ENCODE measurements around the gene EXPH5.

EXPH5 gene

DNA sequence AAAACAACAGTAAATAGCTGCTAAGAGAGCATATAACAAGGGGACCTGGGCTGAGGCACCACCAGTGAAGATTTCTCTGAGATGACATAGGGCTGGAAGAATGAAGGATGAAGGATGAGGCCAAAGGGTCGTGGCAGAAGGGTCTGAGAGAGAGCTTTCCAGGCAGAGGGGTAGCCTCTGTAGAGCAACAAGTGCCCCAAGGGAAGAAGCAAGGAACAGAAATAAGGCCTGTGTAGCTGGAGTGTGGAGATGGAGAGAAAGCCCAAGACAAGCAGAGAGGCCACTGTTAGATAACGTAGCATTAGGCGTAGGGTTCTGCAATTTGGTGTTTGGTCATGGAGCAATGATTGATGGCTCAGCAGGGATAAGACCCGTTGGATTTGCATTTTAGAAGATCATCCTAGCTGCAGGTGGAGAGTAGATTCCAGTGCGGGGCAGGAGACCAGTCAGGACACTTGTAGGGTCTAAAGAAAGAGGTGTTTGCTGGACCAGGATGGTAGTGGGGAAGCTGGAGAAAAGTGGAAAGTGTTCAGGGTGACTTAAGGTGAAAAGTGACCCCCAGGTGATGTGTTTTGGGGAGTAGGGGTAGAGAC is 47.6 kb downstream of the EXPH5 start:
- H3K4me3 ChIP-seq (ENCODE audit: low read length): no peak overlapping the region
- TF ChIP-seq, protein P1, sequence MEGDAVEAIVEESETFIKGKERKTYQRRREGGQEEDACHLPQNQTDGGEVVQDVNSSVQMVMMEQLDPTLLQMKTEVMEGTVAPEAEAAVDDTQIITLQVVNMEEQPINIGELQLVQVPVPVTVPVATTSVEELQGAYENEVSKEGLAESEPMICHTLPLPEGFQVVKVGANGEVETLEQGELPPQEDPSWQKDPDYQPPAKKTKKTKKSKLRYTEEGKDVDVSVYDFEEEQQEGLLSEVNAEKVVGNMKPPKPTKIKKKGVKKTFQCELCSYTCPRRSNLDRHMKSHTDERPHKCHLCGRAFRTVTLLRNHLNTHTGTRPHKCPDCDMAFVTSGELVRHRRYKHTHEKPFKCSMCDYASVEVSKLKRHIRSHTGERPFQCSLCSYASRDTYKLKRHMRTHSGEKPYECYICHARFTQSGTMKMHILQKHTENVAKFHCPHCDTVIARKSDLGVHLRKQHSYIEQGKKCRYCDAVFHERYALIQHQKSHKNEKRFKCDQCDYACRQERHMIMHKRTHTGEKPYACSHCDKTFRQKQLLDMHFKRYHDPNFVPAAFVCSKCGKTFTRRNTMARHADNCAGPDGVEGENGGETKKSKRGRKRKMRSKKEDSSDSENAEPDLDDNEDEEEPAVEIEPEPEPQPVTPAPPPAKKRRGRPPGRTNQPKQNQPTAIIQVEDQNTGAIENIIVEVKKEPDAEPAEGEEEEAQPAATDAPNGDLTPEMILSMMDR (conservative IDR thresholded peaks at IDR 0.05; ENCODE audit: low read length): no peak
- no peak for DNase-seq (ENCODE audit: low read depth)

DNA sequence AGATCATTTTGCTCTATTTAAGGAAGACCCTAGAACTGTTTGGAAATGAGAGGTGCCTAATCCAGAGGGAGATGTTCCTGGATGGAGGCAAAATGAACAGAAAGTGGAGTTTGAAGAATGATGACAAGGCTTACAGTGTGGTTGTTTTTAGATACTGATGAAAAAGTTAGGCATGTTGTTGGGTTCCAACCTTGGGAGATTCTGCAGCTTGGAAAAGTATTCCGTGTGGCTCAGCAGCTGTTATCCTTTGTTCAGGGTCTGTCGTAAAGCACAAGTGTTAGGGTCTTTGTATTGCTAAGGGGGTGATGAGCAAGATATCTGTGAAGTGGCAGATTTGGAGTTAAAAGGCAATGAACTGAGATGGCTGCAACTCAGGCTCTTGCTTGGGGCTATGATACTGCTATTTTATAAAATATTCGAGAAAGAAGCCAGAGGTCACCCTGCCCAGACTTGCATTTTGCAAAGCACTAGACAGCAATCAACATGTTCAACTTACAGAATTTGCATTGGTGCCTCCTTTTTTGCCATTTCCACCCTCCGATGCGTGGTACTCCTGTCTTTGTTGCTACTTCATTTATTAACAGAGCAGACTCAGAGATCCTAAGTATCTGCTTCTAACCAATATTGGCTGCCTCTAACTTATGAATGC is 50.1 kb downstream of the EXPH5 start:
- H3K4me3 ChIP-seq (ENCODE audit: low read length): no peak overlapping the region
- TF ChIP-seq, protein P1 (conservative IDR thresholded peaks at IDR 0.05; ENCODE audit: low read length): no peak
- DNase-seq (ENCODE audit: low read depth): no peak

DNA sequence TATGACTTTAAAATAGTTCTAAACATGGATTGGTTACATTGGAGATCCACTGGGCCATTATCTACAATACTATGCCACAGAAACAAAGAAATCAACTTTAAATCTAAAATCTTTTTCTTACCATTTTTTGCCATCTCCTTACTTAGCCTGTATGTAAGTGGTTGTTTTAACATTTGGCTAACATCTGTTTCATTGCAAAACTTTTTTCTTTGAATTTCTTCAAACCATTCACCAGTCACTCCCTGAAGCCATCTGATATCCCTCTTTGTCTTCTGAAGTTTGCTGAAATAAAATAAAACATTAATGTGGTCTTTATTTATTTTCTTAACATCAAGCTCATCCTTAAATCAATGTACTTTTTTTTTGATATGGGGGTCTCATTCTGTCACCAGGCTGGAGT is 52.0 kb downstream of the EXPH5 start:
- H3K4me3 ChIP-seq (ENCODE audit: low read length): no peak overlapping the region
- DNase-seq (ENCODE audit: low read depth): peak; percentile 43
- TF ChIP-seq, protein P1 (conservative IDR thresholded peaks at IDR 0.05; ENCODE audit: low read length): no peak

DNA sequence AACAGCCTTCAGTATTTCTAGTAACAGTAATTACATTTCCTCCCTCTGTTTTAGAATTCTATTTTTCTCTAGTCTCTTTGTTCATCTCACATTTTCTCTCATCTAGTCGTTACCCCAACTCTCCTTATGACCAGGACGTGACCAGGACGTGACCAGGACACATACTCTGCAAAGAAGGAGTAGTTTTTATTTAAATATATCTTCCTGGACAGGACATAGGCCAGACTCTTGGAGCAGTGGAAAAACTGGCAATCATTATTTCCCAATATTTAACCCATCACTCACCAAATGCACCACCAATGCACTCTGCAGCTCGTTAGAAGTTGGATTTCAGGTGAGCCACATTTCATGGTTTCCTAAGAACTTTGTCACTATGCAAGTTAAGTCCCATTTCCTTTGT is 55.1 kb downstream of the EXPH5 start:
- no peak overlapping the region for H3K4me3 ChIP-seq (ENCODE audit: low read length)
- TF ChIP-seq, protein P1 (conservative IDR thresholded peaks at IDR 0.05; ENCODE audit: low read length): no peak
- no peak for DNase-seq (ENCODE audit: low read depth)

DNA sequence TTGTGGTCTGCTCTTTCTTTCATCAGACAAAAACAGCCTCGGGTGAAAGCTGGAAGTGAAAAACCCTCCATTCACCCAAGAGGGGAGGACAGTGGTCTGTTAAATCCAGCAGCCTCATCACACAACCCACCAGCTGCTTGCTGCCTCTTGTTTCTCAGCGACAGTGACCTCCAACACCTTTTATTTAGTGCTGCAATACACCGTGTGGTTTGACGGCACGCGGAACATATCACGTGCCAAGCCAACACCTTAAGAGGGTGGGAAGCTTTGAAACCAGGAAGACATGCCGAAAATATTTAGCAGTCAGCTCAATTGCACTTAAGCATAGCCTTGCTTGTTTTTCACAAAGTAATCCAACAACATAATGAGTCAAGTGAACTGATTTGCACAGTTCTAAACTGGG is 55.5 kb downstream of the EXPH5 start:
- no peak for DNase-seq (ENCODE audit: low read depth)
- TF ChIP-seq, protein P1 (conservative IDR thresholded peaks at IDR 0.05; ENCODE audit: low read length): no peak
- no peak overlapping the region for H3K4me3 ChIP-seq (ENCODE audit: low read length)

DNA sequence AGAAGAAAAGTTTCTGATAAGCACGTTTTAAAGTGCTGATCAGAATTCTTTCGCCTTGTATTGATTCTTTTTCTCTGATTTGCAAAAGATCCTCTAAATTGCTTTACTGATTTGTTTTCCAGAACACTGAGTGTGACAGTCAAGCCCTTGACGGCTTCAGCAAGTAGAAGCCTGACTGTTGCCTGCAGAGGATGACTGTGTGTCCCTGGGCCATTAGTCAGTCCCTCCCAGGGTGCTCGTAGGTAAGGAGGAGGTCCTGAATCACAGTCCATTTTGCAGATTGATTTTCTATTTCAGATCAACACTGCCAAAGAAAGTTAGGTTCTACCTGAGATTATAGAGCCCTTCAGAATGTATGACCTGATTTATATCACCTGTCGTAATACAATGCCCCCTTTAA is 56.8 kb downstream of the EXPH5 start:
- TF ChIP-seq, protein P1 (conservative IDR thresholded peaks at IDR 0.05; ENCODE audit: low read length): no peak
- no peak for DNase-seq (ENCODE audit: low read depth)
- no peak overlapping the region for H3K4me3 ChIP-seq (ENCODE audit: low read length)

DNA sequence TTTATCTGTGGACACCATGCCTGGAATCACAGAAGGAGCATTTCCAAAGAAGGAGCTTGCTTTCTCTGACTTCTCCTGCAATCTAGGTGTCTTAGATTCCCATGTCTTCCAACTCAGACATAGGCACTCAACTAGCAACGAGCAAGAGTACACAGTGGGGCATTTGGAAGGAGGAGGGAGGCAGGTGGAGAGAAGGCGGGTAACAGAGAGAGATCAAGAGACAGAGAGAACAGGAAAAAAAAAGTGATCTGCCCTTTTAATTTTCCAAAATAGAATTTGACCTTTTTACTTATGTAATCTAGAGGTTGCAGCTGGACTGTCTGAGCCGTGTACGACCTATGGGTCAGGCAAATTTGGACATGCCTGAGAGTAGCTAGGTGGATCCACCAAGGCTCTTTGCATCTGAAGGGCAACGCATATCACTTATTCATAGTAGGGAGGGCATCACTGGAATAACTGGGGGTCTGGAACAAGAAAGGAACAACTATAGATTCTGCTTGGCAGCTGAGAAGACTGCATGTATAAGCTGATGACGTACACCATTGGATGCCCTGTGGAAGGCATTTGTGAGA is 58.1 kb downstream of the EXPH5 start:
- DNase-seq (ENCODE audit: low read depth): no peak
- TF ChIP-seq, protein P1 (conservative IDR thresholded peaks at IDR 0.05; ENCODE audit: low read length): no peak

More for the DNA sequence above, 58.1 kb downstream of the EXPH5 start:
- H3K4me3 ChIP-seq (ENCODE audit: low read length): no peak overlapping the region
